ENCODE data around the gene PRKAR1B.

GRCh38 chr7:664402-664775 is 62.7 kb downstream of the PRKAR1B start:
- TF ChIP-seq CTCF (IDR thresholded peaks at IDR 0.05; ENCODE audit: low read length): no peak
- no peak for TF ChIP-seq EZH2 (IDR thresholded peaks at IDR 0.05; ENCODE audit: borderline replicate concordance, low read length)

All from OCI-LY1 (cell line).